ENCODE data around the gene NKIRAS1. TPM values are rescaled to one million over a fixed set of nuclear protein-coding genes. Genes with fewer than 3 reads are reported as not detected.

NKIRAS1 gene
- 8.0 to 10.1 TPM (median 9.0 TPM) in 5 replicates for total RNA-seq (2022; extraction: Qiagen RNA extraction; ENCODE audit: low read depth)

GRCh38 chr3:23916886-23917678 is at the start of gene NKIRAS1, which contains the start of gene RPL15:
NKIRAS1 (minus strand) TSS chr3:23916990; CDS start chr3:23910904, 6,086 bp downstream.
RPL15 (plus strand) TSS chr3:23917132; CDS start chr3:23917860, 728 bp downstream.

GRCh38 chr3:23944861-23945662 is 28.3 kb upstream of the NKIRAS1 start, which contains the start of gene NR1D2:
NR1D2 (plus strand) TSS chr3:23945286; CDS start chr3:23945579, 293 bp downstream.

Other genes starting within 250 kb of the NKIRAS1 start
- 84.9 to 105 TPM (median 96.6 TPM) in 5 replicates for gene UBE2E1, start 111.0 kb downstream of the NKIRAS1 start, total RNA-seq (2022; extraction: Qiagen RNA extraction; ENCODE audit: low read depth)
- 2,891 to 3,200 TPM (median 2,993 TPM) in 5 replicates for gene RPL15, start 142 bp upstream of the NKIRAS1 start, total RNA-seq (2022; extraction: Qiagen RNA extraction; ENCODE audit: low read depth)
- gene NR1D2, start 28.3 kb upstream of the NKIRAS1 start, total RNA-seq (2022; extraction: Qiagen RNA extraction; ENCODE audit: low read depth): 5.6 to 7.1 TPM (median 5.9 TPM) in 5 replicates

All from A549 treated with CpdA at 1 μM for 4 hours (cell line).